Activated CD8-positive, alpha-beta memory T cell treated with anti-CD3 and anti-CD28 coated beads, Interleukin-2, amount 50 U/mL, for 24 hours (primary cell): ENCODE data around the gene FHOD3.

ENCODE experiments used
- DNase-seq: peaks from one replicate; pipeline ENCODE4 v3.0.0-alpha.2; 2020; ENCODE audit errors: extremely low read depth

FHOD3 gene

GRCh38 chr18:36592282-36592681 is 294.8 kb downstream of the FHOD3 start:
- DNase-seq: no peak

DNA sequence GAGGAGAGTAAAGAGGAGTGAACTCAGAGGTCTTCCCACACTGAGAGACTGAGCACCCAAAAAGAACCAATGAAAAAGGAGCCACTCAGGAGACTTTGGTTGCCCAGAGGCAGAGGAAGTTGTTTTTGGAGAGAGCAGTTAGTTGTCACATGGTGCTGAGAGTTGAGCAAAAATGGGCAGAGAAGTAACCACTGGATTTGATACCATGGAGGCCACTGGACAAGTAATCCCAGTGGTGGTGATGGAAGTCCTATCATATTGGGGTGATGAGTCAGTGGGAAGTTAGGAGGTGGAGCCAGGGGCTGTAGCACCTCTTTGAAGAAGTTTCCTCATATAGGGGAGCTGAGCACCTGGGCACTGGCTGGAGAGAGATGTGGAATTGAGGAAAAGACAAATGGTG is 295.5 kb downstream of the FHOD3 start:
- DNase-seq: no peak

GRCh38 chr18:36593641-36594040 is 296.1 kb downstream of the FHOD3 start:
- DNase-seq: no peak

- DNase-seq: no peak
Measured at GRCh38 chr18:36594621-36595020, 297.1 kb downstream of the FHOD3 start.

- DNase-seq: no peak
Measured at GRCh38 chr18:36595046-36595817, 297.7 kb downstream of the FHOD3 start.

DNA sequence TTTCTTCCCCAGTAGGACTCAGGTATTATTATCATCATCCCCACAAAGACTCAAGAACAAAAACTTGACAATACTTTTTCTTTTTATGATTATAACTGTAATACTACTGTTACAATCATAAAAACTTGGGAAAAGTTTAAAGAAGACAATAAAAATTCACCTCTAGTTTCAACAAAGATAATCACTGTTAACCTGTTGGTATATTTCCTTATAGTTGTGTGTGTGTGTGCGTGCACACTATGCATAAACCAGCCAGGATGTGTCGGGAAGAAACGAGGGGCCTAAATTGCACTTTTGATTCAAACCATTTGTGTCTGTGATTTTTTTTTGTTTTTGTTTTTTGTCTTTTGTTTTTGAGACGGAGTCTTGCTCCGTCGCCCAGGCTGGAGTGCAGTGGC is 298.3 kb downstream of the FHOD3 start:
- DNase-seq: no peak

GRCh38 chr18:36597636-36598035 is 300.1 kb downstream of the FHOD3 start:
- no peak for DNase-seq

GRCh38 chr18:36600548-36600947 is 303.0 kb downstream of the FHOD3 start:
- no peak for DNase-seq

GRCh38 chr18:36601316-36601715 is 303.8 kb downstream of the FHOD3 start:
- DNase-seq: no peak

- DNase-seq: no peak
Measured at GRCh38 chr18:36602071-36602470, 304.6 kb downstream of the FHOD3 start.

- no peak for DNase-seq
Measured at GRCh38 chr18:36602620-36603019, 305.1 kb downstream of the FHOD3 start.

DNA sequence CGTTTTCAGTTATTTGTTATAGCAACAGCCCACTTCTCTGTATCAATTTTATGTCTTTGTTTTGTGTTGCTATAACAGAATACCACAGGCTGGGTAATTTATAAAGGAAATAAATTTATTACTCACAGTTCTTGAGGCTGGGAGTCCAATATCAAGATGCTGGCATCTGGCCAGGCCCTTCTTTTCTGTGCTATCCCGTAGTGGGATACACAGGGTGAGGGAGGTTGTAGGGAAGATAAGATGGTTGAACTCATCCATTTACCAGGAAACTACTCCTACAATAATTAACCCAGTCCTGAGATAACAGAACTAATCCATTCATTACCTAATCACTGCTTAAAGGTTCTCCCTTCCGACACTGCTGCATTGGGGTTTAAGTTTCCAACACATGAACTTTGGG is 310.6 kb downstream of the FHOD3 start:
- DNase-seq: no peak

DNA sequence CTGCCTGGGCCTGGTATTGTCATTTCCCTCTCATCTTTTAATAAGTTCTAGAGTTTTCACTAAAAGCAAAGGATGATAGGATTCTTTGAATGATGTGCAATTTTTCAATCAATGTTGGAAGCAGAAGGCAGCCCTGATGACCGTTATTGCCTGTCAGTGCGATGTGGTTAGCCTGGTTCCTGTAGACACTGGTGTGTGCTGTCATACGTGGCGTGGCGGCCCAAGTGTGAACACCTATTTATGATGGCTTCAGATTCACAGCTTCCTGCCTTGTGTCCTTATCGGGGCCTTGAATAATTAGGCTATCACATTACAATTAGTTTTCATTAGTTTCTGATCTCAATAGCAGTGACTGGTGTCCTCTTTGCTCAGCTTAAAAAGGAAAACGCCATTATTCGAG is 312.7 kb downstream of the FHOD3 start:
- DNase-seq: no peak

DNA sequence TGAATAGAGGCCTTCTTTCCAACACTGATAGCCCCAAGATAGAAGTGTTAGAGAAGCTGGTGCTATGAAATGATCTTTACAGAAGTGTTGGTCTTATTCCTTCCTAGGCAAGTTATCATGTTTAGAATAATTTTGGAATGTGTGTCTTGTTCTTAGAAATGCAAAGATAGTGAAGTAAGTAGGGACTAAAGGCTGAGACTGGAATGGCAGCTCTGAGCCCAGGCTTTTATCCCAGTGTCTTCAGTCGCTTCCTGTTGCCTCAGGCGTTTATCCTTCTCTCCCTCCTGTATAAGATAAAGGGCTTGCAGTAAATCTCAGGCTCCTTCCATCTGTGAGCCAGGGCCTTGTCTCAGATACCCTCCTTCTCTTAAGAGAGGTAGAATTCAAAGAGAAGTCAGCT is 313.1 kb downstream of the FHOD3 start:
- DNase-seq: no peak

- no peak for DNase-seq
Measured at GRCh38 chr18:36613069-36613468, 315.6 kb downstream of the FHOD3 start.

DNA sequence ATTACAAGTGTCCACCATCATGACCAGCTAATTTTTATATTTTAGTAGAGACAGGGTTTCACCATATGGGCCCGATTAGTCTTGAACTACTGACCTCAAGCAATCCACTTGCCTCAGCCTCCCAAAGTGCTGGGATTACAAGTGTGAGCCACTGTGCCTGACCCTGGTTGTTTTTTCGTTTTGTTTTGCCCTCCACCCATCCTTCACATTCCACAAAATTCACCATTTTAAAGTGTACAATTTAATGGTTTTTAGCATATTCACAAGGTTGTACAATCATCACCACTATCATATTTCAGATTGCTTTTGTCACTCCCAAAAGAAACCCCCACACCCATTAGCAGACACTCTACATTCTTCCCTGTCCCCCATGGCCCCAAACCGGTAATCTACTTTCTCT is 316.3 kb downstream of the FHOD3 start:
- DNase-seq: no peak

- no peak for DNase-seq
Measured at GRCh38 chr18:36620788-36621187, 323.3 kb downstream of the FHOD3 start.

GRCh38 chr18:36622610-36623009 is 325.1 kb downstream of the FHOD3 start:
- DNase-seq: no peak

- no peak for DNase-seq
Measured at GRCh38 chr18:36623091-36623490, 325.6 kb downstream of the FHOD3 start.

GRCh38 chr18:36623681-36624190 is 326.2 kb downstream of the FHOD3 start:
- no peak for DNase-seq

DNA sequence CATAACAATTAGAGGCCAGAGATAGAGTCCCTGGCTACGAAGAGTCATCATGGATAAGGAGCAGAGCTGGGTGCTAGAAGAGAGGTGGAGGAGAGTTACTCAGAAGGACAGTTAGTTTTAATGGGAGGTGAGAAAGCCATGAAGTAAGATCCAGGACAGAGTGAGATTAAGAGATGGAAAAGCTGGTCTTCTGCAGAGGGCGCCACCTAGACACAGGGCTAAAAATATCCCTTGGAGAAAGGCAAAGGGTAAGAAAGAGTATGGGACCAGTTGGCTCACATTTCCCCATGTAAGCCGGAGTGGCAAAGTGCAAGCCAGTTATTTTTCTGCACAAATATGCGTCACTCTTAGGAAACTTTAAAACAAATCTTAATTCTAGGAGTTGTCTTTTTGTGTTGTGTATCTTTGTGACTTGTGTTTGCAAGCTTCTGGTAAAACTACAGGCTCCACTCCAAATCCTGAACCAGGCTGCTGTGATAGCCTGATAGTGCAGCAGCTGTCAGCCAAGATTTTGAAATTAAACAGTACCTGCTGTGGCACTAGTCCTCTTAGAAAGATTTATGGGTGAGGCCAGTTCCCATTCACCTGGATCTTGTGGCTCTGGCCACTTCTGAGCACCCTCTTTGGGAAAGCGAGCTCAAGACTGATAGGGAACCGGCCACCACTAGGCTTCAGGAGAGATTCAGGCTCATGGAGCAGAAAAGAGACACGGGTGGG is 327.1 kb downstream of the FHOD3 start:
- DNase-seq: no peak

DNA sequence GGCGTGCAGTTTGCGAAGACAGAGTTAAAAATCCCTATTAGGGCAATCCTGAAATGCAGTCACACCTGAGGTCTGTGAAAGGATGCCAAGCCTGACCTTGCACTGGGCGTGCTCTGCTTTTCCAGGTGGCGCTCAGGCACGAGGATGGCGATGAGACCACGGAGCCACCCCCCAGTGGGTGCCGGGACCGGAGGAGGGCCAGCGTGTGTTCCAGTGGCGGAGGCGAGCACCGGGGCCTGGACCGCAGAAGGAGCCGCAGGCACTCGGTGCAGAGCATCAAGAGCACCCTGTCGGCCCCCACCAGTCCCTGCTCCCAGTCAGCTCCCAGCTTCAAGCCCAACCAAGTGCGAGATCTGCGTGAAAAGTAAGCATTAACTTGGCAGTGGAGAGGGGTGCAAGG is 327.9 kb downstream of the FHOD3 start:
- DNase-seq: no peak

DNA sequence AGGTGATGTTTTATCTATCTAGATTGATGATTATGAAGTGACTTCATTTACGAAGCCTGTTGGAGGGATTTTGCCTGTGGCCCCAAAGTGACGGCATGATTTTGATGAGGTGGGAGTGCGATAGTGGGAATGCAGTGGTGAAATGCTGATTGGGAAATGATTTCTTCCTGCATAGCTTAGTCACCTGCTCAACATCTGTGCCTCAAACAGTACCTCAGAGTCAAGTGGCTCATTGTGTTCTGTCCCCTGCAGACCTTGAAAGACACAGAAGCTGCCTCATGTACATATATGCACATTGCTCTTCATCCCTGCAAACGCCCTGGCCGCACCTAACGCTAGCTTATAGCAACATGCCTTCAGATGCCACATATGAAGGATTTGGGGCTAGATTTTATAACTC is 330.1 kb downstream of the FHOD3 start:
- no peak for DNase-seq
